GM12864 (cell line): ENCODE data around the gene SLC10A1.
A peak's percentile ranks its signal among the peaks of the same experiment; 100 is the strongest.

Experiments used
- DNase-seq: peaks from one replicate; pipeline ENCODE4 v3.0.0-alpha.2; 2011; ENCODE audit warnings: low read depth
- H3K4me3 ChIP-seq: 2 replicates; pipeline ENCODE4 v1.5.1; 2011; ENCODE audit warnings: mild to moderate bottlenecking, low read depth, low read length, control low read depth
- CTCF ChIP-seq: IDR thresholded peaks from 2 replicates; pipeline ENCODE4 v1.5.1; 2011; ENCODE audit warnings: low read depth, mild to moderate bottlenecking, moderate library complexity, low read length, control low read depth, inconsistent platforms; ENCODE audit errors: missing control alignments

SLC10A1 gene

GRCh38 chr14:69767369-69767999 is 29.6 kb downstream of the SLC10A1 start:
- no peak for TF ChIP-seq CTCF
- peak; percentile 68 for DNase-seq
- peak overlapping the region; percentile 100 for H3K4me3 ChIP-seq

- TF ChIP-seq CTCF, result no peak
- peak within 1 kb of the TSS; percentile 100 for H3K4me3 ChIP-seq
- peak; percentile 94 for DNase-seq
Measured at GRCh38 chr14:69766984-69767368, 30.1 kb downstream of the SLC10A1 start, which contains the start of gene SRSF5. TSS of gene SRSF5 (plus strand) at chr14:69767142. CDS start at chr14:69768157, 1,015 bp downstream.

GRCh38 chr14:69763761-69764510 is 33.1 kb downstream of the SLC10A1 start:
- DNase-seq, result no peak

GRCh38 chr14:69760810-69761209 is 36.2 kb downstream of the SLC10A1 start:
- no peak overlapping the region for H3K4me3 ChIP-seq
- DNase-seq, result no peak
- no peak for TF ChIP-seq CTCF

More at GRCh38 chr14:69763761-69764510, 33.1 kb downstream of the SLC10A1 start:
- H3K4me3 ChIP-seq, result no peak overlapping the region
- no peak for TF ChIP-seq CTCF

- no peak for DNase-seq
- no peak overlapping the region for H3K4me3 ChIP-seq
Measured at GRCh38 chr14:69756298-69756697, 40.7 kb downstream of the SLC10A1 start.

GRCh38 chr14:69755784-69756183 is 41.3 kb downstream of the SLC10A1 start:
- no peak for DNase-seq
- no peak for TF ChIP-seq CTCF
- H3K4me3 ChIP-seq, result no peak overlapping the region

More at GRCh38 chr14:69756298-69756697, 40.7 kb downstream of the SLC10A1 start:
- no peak for TF ChIP-seq CTCF

GRCh38 chr14:69755296-69755695 is 41.7 kb downstream of the SLC10A1 start:
- no peak overlapping the region for H3K4me3 ChIP-seq
- DNase-seq, result no peak
- no peak for TF ChIP-seq CTCF
